ENCODE results near the gene STX18.
A peak's percentile ranks its signal among the peaks of the same experiment; 100 is the strongest.
"Not testable (repeated sequence)": the region's sequence is repeated elsewhere in the genome, so short reads cannot be mapped to it uniquely, and the experiment has no call there.

Gene STX18

DNA sequence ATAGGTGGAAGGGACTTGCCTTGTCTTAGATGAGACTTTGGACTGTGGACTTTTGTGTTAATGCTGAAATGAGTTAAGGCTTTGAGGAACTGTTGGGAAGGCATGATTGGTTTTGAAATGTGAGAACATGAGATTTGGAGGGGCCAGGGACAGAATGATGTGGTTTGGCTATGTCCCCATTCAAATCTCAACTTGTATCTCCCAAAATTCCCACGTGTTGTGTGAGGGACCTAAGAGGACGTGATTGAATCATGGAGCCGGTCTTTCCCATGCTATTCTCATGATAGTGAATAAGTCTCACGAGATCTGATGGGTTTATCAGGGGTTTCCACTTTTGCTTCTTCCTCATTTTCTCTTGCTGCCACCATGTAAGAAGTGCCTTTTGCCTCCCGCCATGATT lies 10.2 kb upstream of the STX18 start:
- not testable (repeated sequence) for DNase-seq

DNA sequence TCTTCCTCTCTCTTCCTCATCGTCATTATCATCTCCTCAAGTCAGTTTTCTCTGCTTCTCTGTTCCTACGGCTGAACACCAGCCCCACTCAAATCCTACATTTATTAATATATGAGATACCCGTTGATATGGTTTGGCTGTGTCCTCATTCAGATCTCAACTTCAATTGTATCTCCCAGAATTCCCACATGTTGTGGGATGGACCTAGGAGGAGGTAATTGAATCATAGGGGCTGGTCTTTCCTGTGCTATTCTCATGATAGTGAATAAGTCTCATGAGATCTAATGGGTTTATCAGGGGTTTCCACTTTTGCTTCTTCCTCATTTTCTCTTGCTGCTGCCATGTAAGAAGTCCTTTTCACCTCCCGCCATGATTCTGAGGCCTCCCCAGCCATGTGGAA lies 8.3 kb upstream of the STX18 start:
- DNase-seq, result not testable (repeated sequence)

DNA sequence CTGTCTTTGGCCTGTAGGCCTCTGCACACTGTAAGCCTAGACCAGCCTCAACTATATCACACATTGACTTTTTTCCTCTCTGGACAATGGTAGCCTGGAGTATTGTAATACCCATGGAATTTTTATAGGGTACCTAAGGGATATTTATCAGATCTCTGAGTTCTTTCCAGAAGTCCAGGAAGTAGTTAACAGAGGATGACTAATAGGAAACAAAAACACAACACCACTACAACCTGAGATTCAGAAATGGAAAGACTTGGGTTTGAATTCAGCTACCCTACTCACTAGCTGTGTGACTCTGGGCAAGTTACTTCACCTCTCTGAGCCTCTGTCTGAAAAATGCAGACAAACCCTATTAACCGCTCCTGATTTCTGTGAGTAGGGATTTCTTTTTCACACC lies 7.7 kb upstream of the STX18 start:
- no peak for DNase-seq

DNA sequence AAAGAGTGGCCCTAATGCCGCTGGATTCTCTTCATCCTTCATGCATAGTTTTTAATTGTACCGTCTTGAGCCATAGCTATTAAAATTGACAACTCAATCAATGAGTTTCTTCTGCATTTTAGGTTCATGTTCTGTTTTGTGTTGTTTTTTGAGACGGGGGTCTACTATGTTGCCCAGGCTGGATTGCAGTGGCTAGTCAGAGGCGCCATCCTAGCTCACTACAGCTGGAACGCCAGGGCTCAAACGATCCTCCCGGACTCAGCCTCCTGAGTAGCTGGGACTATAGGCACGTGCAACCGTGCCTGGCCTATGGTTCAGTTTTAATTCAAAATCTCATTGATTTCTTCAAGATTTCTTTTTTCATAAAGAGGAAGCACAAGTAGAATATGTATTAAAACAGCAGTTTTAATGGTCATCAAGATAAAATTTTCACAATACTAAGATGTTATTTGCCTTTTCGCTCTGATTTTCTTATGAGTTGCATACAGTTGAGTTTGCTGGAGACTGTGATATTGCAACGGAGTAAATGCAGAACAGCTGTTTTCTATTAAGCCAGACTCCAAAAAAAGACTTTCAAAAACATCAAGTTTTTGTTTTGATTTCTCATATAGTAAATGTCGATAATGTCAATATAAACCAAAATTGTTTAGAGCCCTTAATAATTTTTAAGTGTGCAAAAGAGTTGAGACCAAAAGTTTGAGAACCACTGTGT lies 1.1 kb upstream of the STX18 start:
- peak; percentile 2 for DNase-seq

DNA sequence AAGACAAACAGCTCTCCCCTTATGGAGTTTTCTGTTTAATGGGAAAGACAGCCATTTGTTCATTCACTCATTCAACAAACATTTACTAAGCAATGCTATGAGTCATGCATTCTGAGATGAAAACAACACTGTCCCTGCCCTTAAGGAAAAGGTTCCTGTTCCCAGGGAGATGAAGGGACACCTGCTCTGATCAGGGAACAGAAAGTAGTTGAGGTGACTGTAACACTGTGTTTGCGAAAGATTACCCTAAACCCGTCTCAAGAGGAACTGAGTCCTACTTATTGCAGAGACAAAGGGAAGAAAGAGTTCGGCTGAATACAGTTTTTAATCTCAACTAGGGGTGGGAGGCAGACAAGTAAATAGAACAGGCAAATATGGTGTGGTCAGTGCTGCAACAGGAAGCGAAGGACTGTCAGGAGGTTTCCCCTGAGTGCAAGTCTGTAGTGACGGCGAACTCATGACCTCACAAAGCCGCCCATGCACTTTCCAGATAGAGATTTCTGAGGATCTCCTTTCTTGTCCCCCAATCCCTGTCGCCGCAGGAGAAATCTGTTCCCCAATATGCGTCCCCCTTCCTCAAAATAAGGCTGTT lies 712 bp downstream of the STX18 start:
- DNase-seq, result peak; percentile 46

DNA sequence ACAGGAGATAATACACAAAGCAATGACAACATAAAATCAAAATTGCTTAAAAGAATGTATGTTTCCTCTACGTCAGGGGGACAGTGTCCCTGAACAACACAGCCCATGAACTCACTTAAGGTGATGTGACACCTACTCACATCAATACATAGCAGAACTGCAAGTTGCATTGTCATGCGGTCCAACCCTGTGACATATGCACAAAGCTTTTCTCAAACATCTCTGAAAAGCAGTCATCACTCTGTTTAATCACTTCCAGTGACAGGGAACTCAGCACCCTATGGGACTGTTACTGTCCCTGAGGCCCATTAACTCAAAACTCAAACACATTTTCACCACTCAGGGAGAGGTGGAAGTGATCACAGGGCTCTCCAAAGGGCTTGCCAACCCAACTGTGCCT lies 2.4 kb downstream of the STX18 start:
- no peak for DNase-seq

DNA sequence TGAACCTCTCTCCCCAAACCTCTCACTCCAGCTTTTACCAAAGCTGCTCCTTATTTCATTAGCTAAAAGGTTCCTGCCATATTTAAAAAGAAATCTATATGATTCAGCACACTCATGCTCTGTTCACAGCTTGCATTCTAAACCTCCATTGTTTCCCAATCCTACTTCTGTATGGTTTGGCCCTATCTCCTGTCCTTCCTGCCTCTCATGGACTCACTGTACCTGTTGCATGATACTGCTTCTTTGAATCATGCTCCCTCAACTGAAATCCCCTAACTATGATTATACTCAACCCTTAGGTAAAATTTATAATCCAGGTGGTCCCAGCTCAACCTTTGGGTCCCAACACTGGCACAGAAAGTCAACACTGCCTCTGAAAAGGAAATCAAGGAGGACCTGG lies 6.3 kb downstream of the STX18 start:
- no peak for DNase-seq

DNA sequence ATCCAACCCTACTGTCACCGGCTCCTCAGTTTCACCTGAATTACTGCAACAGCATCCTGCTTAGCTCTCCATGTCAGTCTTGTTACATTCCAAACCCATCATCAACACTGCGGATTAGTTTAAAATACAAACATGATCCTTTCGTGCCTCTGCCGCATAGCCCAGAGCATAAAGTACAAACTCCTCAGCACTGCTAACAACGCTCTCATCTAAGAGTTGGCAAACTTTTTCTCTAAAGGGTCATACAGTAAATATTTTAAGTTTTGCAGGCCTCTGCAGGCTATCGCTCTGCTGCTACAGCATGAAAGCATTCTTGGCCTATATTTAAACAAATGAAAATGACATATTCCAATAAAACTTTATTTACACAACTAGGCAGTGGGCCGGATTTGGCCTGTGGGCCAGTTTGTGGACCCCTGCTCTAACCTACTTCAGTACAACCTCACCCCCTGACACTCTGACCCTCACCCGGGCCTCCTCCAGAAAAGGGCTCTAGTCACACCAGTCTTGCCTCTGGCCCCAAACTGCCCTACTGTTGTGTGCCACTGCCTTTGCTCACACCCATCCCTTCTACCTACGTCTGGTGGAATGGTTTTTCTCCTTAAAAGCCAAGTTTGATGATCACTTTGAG lies 7.2 kb downstream of the STX18 start:
- DNase-seq, result no peak

DNA sequence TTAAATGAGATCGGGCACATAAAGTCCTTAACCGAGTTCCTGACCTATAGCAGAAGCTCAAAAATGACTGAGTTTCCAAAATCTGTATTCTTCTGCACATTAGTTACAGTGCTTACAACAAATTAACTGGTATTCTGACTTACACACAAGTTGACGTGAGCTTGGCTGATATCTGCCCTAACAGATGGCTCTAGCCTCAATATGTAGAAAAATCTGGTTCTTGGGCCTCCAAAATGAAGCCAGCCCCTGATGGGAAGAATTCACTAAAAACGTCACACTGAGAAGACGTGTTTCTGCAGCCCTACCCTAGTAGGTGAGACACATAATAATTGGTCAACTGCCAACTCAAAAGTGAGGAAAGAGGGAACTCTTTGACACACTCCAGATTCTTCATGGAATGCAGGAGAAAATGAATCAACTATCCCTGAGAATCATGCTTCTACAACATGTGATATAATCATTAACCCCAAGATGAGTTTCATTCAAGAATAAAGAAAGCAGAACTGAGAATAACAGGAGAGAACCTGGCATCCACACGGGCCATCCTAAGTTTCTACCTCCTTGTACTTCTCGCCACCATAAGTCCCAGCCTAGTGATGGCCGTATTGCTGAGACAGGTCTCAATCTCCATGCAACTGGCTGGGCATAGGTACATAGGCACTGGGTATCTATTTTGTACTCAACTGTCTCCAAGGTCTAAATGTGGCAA lies 8.2 kb downstream of the STX18 start:
- no peak for DNase-seq

DNA sequence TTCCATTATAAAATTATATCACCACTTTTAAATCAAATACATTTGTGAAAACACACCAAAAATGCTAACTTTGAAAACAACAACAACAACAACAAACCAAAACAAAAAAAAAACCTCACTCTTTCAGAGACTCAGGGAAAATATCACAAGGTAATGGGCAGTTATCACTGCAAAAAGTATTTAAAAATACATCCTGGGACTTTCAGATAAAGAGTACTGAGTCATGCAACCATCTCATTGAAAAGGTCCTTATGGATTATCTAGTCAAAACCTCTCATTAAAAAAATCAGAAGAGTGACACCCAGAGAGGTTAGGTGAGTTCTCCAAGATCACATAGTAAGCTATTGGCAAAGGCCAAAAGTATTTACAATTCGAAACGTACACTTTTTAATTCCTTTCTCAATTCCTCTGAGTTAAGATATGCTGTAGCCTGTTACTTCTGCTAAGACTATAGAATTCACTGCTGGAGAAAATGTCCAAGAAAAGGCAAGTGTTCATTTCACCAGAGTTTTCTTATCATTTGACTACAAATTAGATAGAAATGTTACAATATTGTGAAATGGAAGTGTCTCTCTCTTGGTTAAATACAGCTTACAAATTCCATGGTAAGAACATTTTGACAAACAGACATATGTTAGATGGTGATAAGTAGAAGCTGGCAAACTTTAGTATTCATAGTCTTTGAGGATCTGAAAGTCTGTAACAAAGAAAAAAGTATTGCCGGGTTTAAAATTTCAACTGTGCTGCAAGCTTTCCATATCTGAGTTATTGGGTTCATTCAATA lies 9.3 kb downstream of the STX18 start:
- DNase-seq, result no peak

DNA sequence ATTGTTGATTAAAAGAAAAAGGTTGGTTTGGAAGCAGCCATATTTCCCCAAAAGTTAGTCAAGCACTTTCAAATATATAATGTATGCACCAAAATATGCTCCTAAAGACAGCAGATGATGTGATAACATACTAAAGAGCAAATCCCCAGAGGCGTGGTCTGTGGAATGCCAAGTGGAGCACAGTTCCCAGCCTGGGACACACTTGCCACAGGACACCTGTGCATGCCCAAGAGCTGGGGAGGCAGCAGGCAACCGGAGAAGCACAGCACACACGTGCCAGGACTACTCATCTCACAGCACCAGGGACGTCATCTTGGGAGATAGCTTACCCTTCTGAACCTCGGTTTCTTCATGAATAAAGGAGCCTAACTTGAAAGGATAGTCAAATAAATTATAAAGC lies 12.5 kb downstream of the STX18 start:
- DNase-seq, result no peak

DNA sequence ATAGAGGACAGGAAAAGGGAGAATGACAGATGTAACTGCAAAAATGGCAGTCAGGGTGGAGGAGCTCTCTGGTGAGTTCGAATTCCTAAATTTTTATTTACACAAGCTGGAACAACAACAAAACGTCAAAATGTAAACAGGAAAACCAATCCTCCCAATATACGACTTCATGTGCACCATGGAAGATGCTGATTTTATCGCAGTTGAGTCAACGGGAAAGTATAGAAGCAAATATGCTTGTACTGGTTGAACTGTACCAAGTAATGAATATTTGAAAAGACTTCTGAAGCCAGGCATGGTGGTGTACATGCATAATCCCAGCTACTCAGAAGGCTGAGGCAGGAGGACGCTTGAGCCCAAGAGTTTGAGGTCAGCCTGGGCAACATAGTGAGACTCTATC lies 15.4 kb downstream of the STX18 start:
- no peak for DNase-seq

DNA sequence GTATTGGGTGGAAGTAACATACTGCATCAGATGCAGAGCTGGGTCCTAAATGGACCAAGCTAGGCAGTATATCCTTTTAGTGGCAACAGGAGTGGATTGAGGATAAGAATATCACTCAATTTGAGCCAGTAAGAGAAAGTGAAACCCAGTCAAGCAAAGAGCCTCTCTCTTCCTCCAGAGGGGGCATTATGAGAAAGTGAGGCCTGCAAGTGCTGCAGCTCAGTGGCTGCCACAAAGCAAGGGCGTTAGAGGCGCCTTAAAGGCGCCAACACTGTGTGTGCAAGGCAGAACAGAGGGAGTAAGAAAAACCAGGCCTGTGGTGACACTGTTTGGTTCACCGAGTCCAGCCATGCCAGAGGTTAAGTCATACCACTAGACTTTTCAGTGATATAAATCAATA lies 17.5 kb downstream of the STX18 start:
- DNase-seq, result peak; percentile 11

DNA sequence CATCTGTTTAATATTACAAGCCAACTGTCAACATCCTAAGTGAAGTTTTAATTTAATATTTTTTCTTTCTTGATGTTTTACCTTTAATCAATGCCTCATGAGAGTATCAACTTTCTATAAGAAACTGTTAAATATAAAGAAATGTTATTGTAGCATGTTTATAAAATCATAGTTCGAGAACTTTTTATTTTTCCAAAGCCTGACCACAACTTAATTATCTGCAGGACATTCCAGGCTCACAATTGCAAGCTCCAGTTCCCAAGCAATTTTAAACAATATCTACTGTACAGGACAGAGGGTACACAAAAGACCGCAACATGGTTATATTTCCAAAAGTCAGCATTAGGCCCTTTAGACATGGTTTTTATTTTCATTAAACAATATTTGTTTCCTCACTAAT lies 20.1 kb downstream of the STX18 start:
- DNase-seq, result no peak

DNA sequence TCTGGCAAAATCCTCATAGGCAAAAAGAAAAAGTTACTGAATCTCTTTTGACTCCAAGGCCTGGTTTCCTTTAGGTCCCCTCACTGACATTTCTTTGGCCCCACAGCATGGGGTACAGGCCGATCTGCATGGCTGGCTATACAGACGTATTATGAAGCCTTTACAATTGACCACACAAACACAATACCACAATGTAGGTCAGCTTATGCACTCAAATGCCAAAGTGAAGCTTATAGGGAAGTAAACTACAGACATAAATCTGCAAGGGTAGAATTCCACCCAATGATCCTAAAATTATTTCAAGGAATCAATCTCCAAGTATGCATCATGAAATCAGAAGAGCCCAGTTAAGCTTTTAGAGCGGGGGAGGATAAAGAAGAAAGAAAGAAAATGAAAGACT lies 20.7 kb downstream of the STX18 start:
- no peak for DNase-seq

DNA sequence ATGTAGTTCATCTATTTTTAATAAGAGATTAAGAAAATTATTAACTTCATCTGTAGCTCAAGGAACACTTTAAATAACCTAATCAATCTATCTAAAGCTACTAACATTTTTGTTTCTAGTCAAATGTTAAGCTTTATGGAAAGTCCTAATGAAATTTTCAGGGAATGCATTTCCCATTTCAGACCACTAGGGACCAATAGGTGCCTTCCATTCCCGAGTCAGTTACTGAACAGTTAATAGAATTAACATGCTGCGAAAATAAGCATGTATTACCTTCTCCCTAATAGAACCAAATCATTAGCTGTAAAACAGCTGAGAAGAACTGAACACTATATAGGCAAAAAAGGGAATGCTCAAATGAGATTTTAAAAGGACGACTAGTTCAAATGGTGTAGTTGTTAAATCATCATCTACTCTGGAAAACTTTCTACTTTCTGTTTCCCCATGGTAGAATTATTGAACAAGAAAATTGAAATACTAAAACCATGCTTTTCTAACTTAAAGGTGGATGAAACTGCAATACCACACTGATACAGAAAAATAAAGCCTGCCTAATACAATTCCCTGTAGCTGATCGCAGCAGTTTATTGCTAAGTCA lies 22.5 kb downstream of the STX18 start:
- no peak for DNase-seq

DNA sequence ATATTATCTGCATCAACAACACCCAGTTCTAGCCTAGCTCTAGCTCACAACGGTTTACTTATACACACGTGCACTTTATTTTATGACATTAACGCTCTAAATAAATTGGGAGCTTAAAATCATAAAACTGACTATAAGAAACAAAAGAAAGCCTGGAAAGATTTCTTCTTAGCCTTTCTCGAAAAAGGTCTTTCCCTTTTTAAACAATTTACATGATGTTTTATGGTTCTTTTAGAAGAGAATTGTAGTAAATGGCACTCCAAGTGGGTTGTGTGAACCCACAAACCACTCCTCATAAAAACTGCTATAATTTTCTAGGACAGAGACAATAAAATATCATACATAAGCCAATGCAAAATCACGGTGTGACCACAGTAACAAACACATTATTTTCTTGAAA lies 23.1 kb downstream of the STX18 start:
- DNase-seq, result no peak

DNA sequence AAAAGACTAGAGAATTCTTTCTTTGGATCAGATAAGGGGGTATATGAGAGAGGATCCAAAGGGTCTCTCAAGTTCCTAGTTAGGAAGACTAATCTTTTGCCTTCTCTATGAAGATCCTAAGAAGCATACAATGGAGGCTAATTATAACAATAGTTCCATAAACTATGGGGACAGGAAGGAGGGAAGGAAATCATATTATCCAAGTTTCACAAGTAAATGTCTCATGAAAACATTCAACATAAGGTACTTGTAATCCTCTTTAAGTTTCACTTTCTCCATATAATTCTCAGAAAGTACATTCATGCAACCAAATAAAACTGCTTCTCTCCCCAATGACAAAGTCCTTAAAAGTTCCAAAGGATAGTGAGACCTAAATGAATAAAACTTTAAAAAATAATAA lies 27.1 kb downstream of the STX18 start:
- DNase-seq, result no peak

DNA sequence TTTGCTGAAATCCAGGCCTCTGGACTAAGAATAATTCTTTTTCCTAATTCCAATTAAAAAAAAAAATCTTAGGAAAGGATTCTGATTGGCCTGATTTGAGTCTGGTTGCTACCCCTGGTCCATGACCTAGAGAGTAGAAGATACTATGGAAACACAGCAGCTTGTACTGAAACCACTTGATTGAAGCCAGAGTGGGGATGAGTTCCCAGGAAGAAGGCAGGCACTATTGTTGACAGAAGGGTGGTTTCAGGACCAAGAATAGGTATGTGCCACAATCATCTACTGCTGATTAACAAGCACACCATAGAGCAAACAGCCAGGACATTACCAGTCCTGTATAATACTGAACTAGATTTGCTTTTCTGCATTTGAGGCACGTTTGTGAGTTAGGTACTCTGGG lies 29.6 kb downstream of the STX18 start:
- no peak for DNase-seq

DNA sequence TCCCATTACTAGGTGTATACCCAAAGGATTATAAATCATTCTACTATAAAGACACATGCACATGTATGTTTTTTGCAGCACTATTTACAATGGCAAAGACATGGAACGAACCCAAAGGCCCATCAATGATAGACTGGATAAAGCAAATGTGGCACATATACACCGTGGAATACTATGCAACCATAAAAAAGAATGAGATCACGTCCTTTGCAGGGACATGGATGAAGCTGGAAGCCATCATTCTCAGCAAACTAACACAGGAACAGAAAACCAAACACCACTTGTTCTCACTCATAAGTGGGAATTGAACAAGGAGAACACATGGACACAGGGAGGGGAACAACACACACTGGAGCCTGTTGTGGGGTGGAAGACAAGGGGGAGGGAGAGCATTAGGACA lies 31.2 kb downstream of the STX18 start:
- not testable (repeated sequence) for DNase-seq

DNA sequence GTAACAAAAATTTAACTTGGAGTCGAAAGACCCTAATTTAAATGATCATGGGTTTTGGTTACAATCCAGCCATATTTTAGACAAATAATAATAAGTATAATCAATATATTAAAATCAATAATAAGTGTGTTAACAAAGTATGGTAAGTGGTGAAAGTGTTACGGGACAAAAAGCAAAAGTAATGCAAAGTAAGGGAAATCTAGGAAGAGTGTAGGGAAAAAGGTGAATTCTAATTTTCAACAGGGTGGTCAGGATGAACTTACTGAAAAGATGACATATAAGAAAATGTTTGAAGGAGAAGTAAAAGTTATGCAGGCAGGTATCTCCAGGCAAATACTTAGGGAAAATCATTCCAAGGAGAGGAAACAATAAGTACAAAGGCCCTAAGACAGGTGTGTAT lies 32.3 kb downstream of the STX18 start:
- DNase-seq, result no peak

DNA sequence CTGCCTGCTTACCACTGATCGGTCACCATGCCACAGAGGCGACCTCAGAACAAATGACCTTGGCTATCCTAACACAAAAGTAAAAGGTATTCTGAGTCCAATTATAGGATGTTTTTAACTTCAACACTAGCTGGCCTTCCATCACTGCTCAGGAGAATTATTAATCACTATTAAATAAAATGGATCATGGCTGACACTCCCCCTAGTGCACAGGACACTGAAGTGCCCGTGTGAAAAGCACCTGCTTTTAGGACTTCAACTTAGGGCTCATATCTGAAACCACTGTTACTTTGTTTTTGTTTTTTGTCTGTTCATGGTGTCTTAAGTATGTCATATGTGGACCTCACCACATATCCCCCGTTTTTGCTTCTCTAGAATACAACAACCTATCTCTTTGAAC lies 33.9 kb downstream of the STX18 start:
- no peak for DNase-seq

DNA sequence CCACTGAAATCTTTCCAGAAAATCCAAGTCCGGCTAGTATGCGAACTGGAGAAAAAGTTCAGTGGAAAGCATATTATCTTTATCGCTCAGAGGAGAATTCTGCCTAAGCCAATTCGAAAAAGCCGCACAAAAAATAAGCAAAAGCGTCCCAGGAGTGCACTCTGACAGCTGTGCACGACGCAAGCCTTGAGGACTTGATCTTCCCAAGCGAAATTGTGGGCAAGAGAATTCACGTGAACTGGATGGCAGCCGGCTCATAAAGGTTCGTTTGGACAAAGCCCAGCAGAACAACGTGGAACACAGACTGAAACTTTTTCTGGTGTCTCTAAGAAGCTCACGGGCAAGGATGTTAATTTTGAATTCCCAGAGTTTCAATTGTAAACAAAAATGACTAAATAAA lies 34.4 kb downstream of the STX18 start:
- no peak for DNase-seq
